ENCODE data around the gene TMA7. TPM values are rescaled to one million over a fixed set of nuclear protein-coding genes. Genes with fewer than 3 reads are reported as not detected.

Gene TMA7
- total and polyA plus RNA-seq, 2 donors (not counting 3 experiments of a cell fraction or from before 2014, with no cell fraction given), result 137 to 306 TPM

DNA sequence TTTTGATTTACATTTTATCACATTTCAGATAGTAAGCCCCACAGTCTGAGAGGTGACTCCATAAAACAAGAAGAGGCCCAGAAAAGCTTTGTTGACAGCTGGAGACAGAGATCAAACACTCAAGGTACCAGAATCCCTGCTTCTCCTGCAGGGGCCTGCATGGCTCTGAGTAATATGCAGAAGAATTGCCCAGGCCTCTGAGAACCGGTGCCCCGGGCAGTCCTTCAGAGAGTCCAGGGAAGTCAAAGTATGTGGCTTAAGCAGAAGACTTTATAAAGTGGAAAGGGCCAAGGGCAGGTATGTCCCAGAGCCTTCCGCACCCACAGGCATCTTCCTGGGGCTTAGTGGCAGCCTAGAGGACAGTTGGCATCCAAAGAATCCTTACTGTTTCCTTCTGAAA is 19.3 kb downstream of the TMA7 start:
- peaks cover 18 to 29% of the 10 kb centered on the region in 2 experiments for H3K36me3 ChIP-seq (ENCODE audit: control insufficient read depth in 2 of 2, extremely low read depth in 1 of 2, insufficient read depth in 2 of 2, low read length in 2 of 2)
- no peak overlapping the region for H3K9ac ChIP-seq (replicated peaks; ENCODE audit: extremely low read depth, insufficient read depth, low read length)
- ChIA-PET CTCF (interaction anchor here (3.7 to 6.5 kb wide), 2 partner anchors 23 to 90 kb away, joined by 12 to 59 read pairs; no protein-coding TSS in a partner anchor), POLR2A (no interaction called here)
- DNase-seq (ENCODE audit: low read depth, low spot score) (no peak), FAIRE-seq (no peak)
- TF ChIP-seq FOS (IDR thresholded peaks at IDR 0.05; ENCODE audit: borderline replicate concordance, insufficient read depth, low read length), result no peak
- intact Hi-C loops (cut with micrococcal nuclease) (no loop called here), dilution Hi-C loops (cut with MboI; ENCODE audit: extremely low pct_ligation_motif_present, low sequenced_read_pairs) (no loop called here)
- H2AFZ ChIP-seq (ENCODE audit: low read depth, low read length), result no peak overlapping the region
- H3K79me2 ChIP-seq (ENCODE audit: control insufficient read depth, insufficient read depth, low read length), result no peaks in the 10 kb centered on the region
- H4K20me1 ChIP-seq (replicated peaks; ENCODE audit: control insufficient read depth, extremely low read depth, insufficient read depth, low read length), result no peaks in the 10 kb centered on the region
- H3K4me2 ChIP-seq (ENCODE audit: insufficient read depth, low read length), result no peak overlapping the region
- H3K4me3 ChIP-seq (replicated peaks in 1 of 3; ENCODE audit: insufficient read depth in 1 of 3, low read depth in 1 of 3, low read length in 3 of 3), result no peak overlapping the region
- H3K9me1 ChIP-seq (replicated peaks; ENCODE audit: control insufficient read depth, extremely low read depth, insufficient read depth, low read length), result no peaks in the 10 kb centered on the region
- H3K4me1 ChIP-seq (ENCODE audit: control insufficient read depth, extremely low read depth, insufficient read depth, low read length), result no peaks in the 10 kb centered on the region
- no peaks in the 10 kb centered on the region for H3K9me3 ChIP-seq (replicated peaks; ENCODE audit: control insufficient read depth, insufficient read depth, low read length)
- no TSS peak for BruUV-seq (replicated peaks)
- no peak overlapping the region for H3K27ac ChIP-seq (ENCODE audit: insufficient read depth, low read depth, low read length)
- no peaks in the 10 kb centered on the region for H3K27me3 ChIP-seq (ENCODE audit: control insufficient read depth in 2 of 2, insufficient read depth in 2 of 2, low read length in 2 of 2)

DNA sequence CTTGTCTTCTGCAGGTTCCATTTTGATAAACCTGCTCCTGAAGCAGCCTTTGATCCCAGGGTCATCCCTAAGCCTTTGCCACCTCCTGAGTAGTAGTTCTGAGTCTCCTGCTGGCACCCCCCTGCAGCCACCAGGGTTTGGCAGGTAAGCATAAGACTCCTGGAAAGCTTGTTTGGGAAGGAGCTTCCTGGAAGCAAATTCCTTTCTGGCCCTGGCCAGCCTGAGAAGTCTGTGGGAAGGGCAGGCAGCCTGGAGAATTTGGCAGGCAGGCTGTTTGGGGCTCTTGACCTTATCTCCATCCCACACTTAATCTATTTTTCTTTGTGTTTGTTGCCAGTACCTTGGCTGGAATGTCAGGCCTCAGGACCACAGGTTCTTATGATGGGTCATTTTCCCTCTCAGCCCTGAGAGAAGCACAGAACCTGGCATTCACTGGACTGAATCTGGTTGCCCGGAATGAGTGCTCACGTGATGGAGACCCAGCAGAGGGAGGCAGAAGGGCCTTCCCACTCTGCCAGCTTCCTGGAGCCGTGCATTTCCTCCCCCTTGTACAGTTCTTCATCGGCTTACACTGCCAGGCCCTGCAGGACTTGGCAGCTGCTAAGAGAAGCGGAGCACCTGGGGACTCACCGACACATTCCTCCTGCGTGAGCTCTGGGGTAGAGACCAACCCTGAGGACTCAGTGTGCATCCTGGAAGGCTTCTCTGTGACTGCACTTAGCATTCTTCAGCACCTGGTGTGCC is 19.9 kb downstream of the TMA7 start:
- ChIA-PET CTCF (interaction anchor here (3.7 kb wide), 1 partner anchor 89 kb away, joined by 12 read pairs; no protein-coding TSS in a partner anchor), POLR2A (no interaction called here)
- Histone ChIP-seq H3K27ac (ENCODE audit: insufficient read depth, low read depth, low read length) (no peak overlapping the region), H3K9ac (replicated peaks; ENCODE audit: extremely low read depth, insufficient read depth, low read length) (no peak overlapping the region), H3K4me3 (replicated peaks in 1 of 3; ENCODE audit: insufficient read depth in 1 of 3, low read depth in 1 of 3, low read length in 3 of 3) (no peak overlapping the region), H2AFZ (ENCODE audit: low read depth, low read length) (no peak overlapping the region), H3K9me3 (replicated peaks; ENCODE audit: control insufficient read depth, insufficient read depth, low read length) (no peaks in the 10 kb centered on the region), H3K36me3 (ENCODE audit: control insufficient read depth in 2 of 2, extremely low read depth in 1 of 2, insufficient read depth in 2 of 2, low read length in 2 of 2) (peaks cover 14 to 28% of the 10 kb centered on the region in 2 experiments), H3K4me1 (ENCODE audit: control insufficient read depth, extremely low read depth, insufficient read depth, low read length) (peaks cover 1% of the 10 kb centered on the region), H3K79me2 (ENCODE audit: control insufficient read depth, insufficient read depth, low read length) (no peaks in the 10 kb centered on the region), H3K9me1 (replicated peaks; ENCODE audit: control insufficient read depth, extremely low read depth, insufficient read depth, low read length) (no peaks in the 10 kb centered on the region), H4K20me1 (replicated peaks; ENCODE audit: control insufficient read depth, extremely low read depth, insufficient read depth, low read length) (no peaks in the 10 kb centered on the region), H3K27me3 (ENCODE audit: control insufficient read depth in 2 of 2, insufficient read depth in 2 of 2, low read length in 2 of 2) (no peaks in the 10 kb centered on the region), H3K4me2 (ENCODE audit: insufficient read depth, low read length) (no peak overlapping the region)
- TF ChIP-seq, protein P1, sequence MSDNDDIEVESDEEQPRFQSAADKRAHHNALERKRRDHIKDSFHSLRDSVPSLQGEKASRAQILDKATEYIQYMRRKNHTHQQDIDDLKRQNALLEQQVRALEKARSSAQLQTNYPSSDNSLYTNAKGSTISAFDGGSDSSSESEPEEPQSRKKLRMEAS (IDR thresholded peaks at IDR 0.05; ENCODE audit: insufficient read depth, insufficient read length), result no peak
- no peak for TF ChIP-seq POLR2A (IDR thresholded peaks at IDR 0.05; ENCODE audit: low read depth, low read length)
- TF ChIP-seq POLR2AphosphoS5 (IDR thresholded peaks at IDR 0.05; ENCODE audit: insufficient read depth, low read depth, low read length), result no peak
- TF ChIP-seq, protein P2, sequence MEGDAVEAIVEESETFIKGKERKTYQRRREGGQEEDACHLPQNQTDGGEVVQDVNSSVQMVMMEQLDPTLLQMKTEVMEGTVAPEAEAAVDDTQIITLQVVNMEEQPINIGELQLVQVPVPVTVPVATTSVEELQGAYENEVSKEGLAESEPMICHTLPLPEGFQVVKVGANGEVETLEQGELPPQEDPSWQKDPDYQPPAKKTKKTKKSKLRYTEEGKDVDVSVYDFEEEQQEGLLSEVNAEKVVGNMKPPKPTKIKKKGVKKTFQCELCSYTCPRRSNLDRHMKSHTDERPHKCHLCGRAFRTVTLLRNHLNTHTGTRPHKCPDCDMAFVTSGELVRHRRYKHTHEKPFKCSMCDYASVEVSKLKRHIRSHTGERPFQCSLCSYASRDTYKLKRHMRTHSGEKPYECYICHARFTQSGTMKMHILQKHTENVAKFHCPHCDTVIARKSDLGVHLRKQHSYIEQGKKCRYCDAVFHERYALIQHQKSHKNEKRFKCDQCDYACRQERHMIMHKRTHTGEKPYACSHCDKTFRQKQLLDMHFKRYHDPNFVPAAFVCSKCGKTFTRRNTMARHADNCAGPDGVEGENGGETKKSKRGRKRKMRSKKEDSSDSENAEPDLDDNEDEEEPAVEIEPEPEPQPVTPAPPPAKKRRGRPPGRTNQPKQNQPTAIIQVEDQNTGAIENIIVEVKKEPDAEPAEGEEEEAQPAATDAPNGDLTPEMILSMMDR (IDR thresholded peaks at IDR 0.05; ENCODE audit: extremely low read depth in 1 of 2, insufficient read depth in 1 of 2, low read depth in 1 of 2, low read length in 2 of 2), result no peak
- no peak for TF ChIP-seq GATA2 (IDR thresholded peaks at IDR 0.05; ENCODE audit: insufficient read depth, insufficient read length, low read depth, low read length)
- no peak for TF ChIP-seq JUN (IDR thresholded peaks at IDR 0.05; ENCODE audit: borderline replicate concordance, insufficient read depth, insufficient read length, low read depth)
- TF ChIP-seq EZH2 (IDR thresholded peaks at IDR 0.05; ENCODE audit: borderline replicate concordance, low read depth, low read length, severe bottlenecking), result no peak
- no peak for TF ChIP-seq FOS (IDR thresholded peaks at IDR 0.05; ENCODE audit: borderline replicate concordance, insufficient read depth, low read length)
- TF ChIP-seq MYC (IDR thresholded peaks at IDR 0.05; ENCODE audit: low read depth, low read length), result no peak
- dilution Hi-C loops (cut with MboI; ENCODE audit: extremely low pct_ligation_motif_present, low sequenced_read_pairs), result no loop called here
- DNase-seq (ENCODE audit: low read depth, low spot score) (no peak), FAIRE-seq (no peak)
- intact Hi-C loops (cut with micrococcal nuclease), result no loop called here
- BruUV-seq (replicated peaks), result no TSS peak

All from endothelial cell of umbilical vein (primary cell).